Measurements from ENCODE around the gene NLRC5.

Gene NLRC5

GRCh38 chr16:56988948-56989945 lies at the start of gene NLRC5:
TSS of gene NLRC5 (plus strand) at chr16:56989557. CDS start at chr16:57020713, 31,156 bp downstream.
- Mint-ChIP-seq H3K4me3 (peak within 1 kb of the TSS; percentile 71), H3K36me3 (peaks cover 82% of the 10 kb centered on the region), H3K4me1 (peaks cover 73% of the 10 kb centered on the region), H3K27ac (peak within 1 kb of the TSS; percentile 91), H3K9me3 (no peaks in the 10 kb centered on the region)
- ATAC-seq (peak; percentile 90), DNase-seq (ENCODE audit: low spot score in 2 of 2) (peak; percentile 73 to 95)

- Mint-ChIP-seq H3K36me3 (peaks cover 100% of the 10 kb centered on the region), H3K4me1 (peaks cover 82% of the 10 kb centered on the region), H3K4me3 (peak overlapping the region; percentile 99), H3K27ac (peak overlapping the region; percentile 95), H3K9me3 (no peaks in the 10 kb centered on the region)
- no peak for DNase-seq (ENCODE audit: low spot score in 2 of 2)
- ATAC-seq, result no peak
Observed at GRCh38 chr16:56939801-56940200, 49.6 kb upstream of the NLRC5 start.

GRCh38 chr16:56941092-56941491 lies 48.3 kb upstream of the NLRC5 start:
- Mint-ChIP-seq H3K4me3 (no peak overlapping the region), H3K36me3 (peaks cover 100% of the 10 kb centered on the region), H3K4me1 (peaks cover 76% of the 10 kb centered on the region), H3K9me3 (no peaks in the 10 kb centered on the region), H3K27ac (no peak overlapping the region)
- DNase-seq (ENCODE audit: low spot score in 2 of 2) (no peak), ATAC-seq (no peak)

DNA sequence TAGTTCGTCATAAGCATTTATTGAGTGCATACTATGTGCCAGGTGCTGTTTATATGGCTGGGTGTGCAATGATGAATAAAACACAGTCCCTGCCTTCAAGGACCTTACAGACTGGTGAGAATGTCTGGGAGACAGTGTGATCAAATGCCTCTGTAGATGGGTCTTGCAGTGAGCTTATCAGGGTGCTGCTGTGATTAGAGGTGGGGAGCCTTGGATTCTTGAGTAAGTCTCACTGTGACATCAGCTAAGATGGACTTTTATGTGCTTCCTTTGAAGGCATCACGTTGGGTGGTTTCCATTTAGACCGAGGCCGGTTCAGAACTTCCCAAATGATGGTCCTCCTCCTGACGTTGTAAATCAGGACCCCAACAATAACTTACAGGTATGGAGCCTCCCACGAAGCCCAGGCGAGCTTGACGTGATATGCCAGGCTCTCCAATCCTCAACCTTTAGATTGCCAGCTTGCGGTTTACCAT lies 47.5 kb upstream of the NLRC5 start:
- ATAC-seq (no peak), DNase-seq (ENCODE audit: low spot score in 2 of 2) (no peak)
- peak overlapping the region; percentile 85 for H3K27ac Mint-ChIP-seq
- H3K4me3 Mint-ChIP-seq, result no peak overlapping the region
- peaks cover 100% of the 10 kb centered on the region for H3K36me3 Mint-ChIP-seq
- no peaks in the 10 kb centered on the region for H3K9me3 Mint-ChIP-seq
- H3K4me1 Mint-ChIP-seq, result peaks cover 74% of the 10 kb centered on the region

- ATAC-seq (no peak), DNase-seq (ENCODE audit: low spot score in 2 of 2) (no peak)
- H3K4me1 Mint-ChIP-seq, result peaks cover 57% of the 10 kb centered on the region
- no peaks in the 10 kb centered on the region for H3K9me3 Mint-ChIP-seq
- peak overlapping the region; percentile 48 for H3K4me3 Mint-ChIP-seq
- peak overlapping the region; percentile 85 for H3K27ac Mint-ChIP-seq
- H3K36me3 Mint-ChIP-seq, result peaks cover 94% of the 10 kb centered on the region
Observed at GRCh38 chr16:56943761-56944375, 45.5 kb upstream of the NLRC5 start.

- DNase-seq (ENCODE audit: low spot score in 2 of 2) (peak; percentile 30 to 75), ATAC-seq (peak; percentile 92)
- Mint-ChIP-seq H3K36me3 (peaks cover 81% of the 10 kb centered on the region), H3K4me1 (peaks cover 46% of the 10 kb centered on the region), H3K4me3 (peak overlapping the region; percentile 48), H3K27ac (peak overlapping the region; percentile 85), H3K9me3 (no peaks in the 10 kb centered on the region)
Observed at GRCh38 chr16:56944954-56945839, 44.2 kb upstream of the NLRC5 start.

GRCh38 chr16:56945847-56946527 lies 43.4 kb upstream of the NLRC5 start:
- Mint-ChIP-seq H3K4me3 (no peak overlapping the region), H3K36me3 (peaks cover 73% of the 10 kb centered on the region), H3K9me3 (no peaks in the 10 kb centered on the region), H3K4me1 (peaks cover 50% of the 10 kb centered on the region), H3K27ac (no peak overlapping the region)
- ATAC-seq (no peak), DNase-seq (ENCODE audit: low spot score in 2 of 2) (no peak)

- ATAC-seq (no peak), DNase-seq (ENCODE audit: low spot score in 2 of 2) (no peak)
- Mint-ChIP-seq H3K9me3 (no peaks in the 10 kb centered on the region), H3K4me1 (peaks cover 53% of the 10 kb centered on the region), H3K4me3 (no peak overlapping the region), H3K27ac (peak overlapping the region; percentile 75), H3K36me3 (peaks cover 63% of the 10 kb centered on the region)
Observed at GRCh38 chr16:56946767-56947603, 42.4 kb upstream of the NLRC5 start.

- DNase-seq (ENCODE audit: low spot score in 2 of 2), result no peak
- peak overlapping the region; percentile 75 for H3K27ac Mint-ChIP-seq
- H3K4me3 Mint-ChIP-seq, result no peak overlapping the region
- H3K4me1 Mint-ChIP-seq, result peaks cover 51% of the 10 kb centered on the region
- H3K36me3 Mint-ChIP-seq, result peaks cover 57% of the 10 kb centered on the region
- ATAC-seq, result no peak
- H3K9me3 Mint-ChIP-seq, result no peaks in the 10 kb centered on the region
Observed at GRCh38 chr16:56947604-56947995, 41.8 kb upstream of the NLRC5 start.

GRCh38 chr16:56948234-56948633 lies 41.1 kb upstream of the NLRC5 start:
- no peaks in the 10 kb centered on the region for H3K9me3 Mint-ChIP-seq
- peaks cover 44% of the 10 kb centered on the region for H3K4me1 Mint-ChIP-seq
- H3K27ac Mint-ChIP-seq, result peak overlapping the region; percentile 75
- no peak overlapping the region for H3K4me3 Mint-ChIP-seq
- peaks cover 50% of the 10 kb centered on the region for H3K36me3 Mint-ChIP-seq
- ATAC-seq (no peak), DNase-seq (ENCODE audit: low spot score in 2 of 2) (no peak)

DNA sequence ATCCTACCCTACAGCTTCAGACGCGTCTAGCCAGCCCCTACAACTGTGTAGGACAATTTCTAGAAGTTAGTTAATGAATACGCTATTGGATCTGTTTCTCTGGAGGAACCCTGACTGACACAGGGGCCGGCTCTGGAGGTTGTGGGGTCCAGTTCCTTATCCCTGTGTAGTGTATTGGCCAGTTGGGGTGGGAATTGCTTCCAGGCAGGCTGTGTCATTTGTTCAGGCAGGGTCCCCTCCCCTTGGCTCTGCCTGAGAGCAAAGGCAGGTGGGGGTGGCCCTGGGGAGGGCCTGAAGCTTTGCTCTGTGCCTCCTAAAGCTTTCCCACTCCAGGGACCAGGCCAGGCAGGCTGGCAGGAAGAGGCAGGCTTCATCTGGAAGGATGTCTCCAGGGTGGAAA lies 39.3 kb upstream of the NLRC5 start:
- Mint-ChIP-seq H3K4me1 (peaks cover 26% of the 10 kb centered on the region), H3K27ac (peak overlapping the region; percentile 75), H3K4me3 (no peak overlapping the region)

GRCh38 chr16:56950455-56950854 lies 38.9 kb upstream of the NLRC5 start:
- ATAC-seq (no peak), DNase-seq (ENCODE audit: low spot score in 2 of 2) (no peak)
- Mint-ChIP-seq H3K9me3 (no peaks in the 10 kb centered on the region), H3K4me3 (no peak overlapping the region), H3K27ac (peak overlapping the region; percentile 75), H3K4me1 (peaks cover 24% of the 10 kb centered on the region), H3K36me3 (peaks cover 28% of the 10 kb centered on the region)

More for the DNA sequence above, 39.3 kb upstream of the NLRC5 start:
- Mint-ChIP-seq H3K9me3 (no peaks in the 10 kb centered on the region), H3K36me3 (peaks cover 32% of the 10 kb centered on the region)
- ATAC-seq (no peak), DNase-seq (ENCODE audit: low spot score in 2 of 2) (no peak)

DNA sequence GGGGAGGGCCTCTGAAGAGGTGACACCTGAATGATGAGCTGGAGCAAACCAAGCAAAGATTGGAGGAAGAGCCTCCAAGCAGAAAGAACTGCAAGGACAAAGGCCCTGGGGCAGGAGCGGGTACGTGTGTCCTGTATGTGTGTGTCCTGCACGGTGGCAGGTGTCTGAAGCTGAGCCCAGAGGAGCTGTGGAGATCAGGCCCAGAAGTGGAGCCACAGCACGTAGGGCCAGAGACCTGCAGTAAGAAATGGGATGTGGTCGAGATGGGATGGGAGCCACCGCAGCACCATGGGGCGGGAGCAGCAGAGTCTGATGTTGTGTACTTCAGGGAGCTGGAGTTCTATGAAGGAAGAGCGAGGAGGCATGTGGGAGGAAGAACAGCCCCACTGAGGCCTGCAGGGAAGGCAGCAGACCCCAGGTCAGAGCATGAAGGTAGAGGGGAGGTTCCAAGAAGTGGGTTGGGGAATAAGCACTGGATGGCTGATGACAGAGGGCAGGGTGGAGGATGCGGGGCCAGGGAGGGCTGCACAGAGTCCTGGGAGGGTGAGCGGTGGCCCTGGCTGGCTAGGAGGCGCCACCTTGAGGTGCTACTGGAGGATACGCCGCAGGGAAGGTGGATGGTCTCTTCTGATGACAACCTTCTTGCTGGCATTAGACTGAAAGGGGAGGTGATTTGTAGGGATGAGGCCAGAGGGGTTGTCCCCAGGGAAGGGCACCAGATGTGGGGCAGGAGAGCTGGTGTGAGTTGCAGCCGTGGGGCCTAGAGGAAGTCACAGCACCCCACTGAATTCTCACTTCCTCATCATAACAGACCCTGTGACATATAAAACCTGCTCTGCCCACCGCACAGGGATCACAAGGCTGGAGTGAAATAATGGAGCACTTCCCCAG lies 38.2 kb upstream of the NLRC5 start:
- peak overlapping the region; percentile 75 for H3K27ac Mint-ChIP-seq
- H3K9me3 Mint-ChIP-seq, result no peaks in the 10 kb centered on the region
- DNase-seq (ENCODE audit: low spot score in 2 of 2), result peak; percentile 48 to 79
- ATAC-seq, result peak; percentile 89
- H3K36me3 Mint-ChIP-seq, result peaks cover 21% of the 10 kb centered on the region
- no peak overlapping the region for H3K4me3 Mint-ChIP-seq
- peaks cover 24% of the 10 kb centered on the region for H3K4me1 Mint-ChIP-seq

Data from stimulated activated effector memory CD8-positive, alpha-beta T cell treated with anti-CD3 and anti-CD28 coated beads, Interleukin-12 subunit alpha, Interleukin-12 subunit beta, amount 100 ng/mL, for 72 hours (primary cell).